ENCODE data around the gene SDCCAG8.

- TF ChIP-seq POLR2A (IDR thresholded peaks at IDR 0.05; ENCODE audit: low read length) = no peak
- no peak for TF ChIP-seq GATA1 (IDR thresholded peaks at IDR 0.05; ENCODE audit: low read depth, low read length)
These were observed 32.2 kb downstream of the SDCCAG8 start for GRCh38 chr1:243288062-243288461.

Measured in erythroblast (primary cell).